Activated CD4-positive, alpha-beta T cell treated with anti-CD3 and anti-CD28 coated beads for 4 hours (primary cell): ENCODE data around the gene SPTAN1.
"Not testable (repeated sequence)": the region's sequence is repeated elsewhere in the genome, so short reads cannot be mapped to it uniquely, and the experiment has no call there.

Experiments
- DNase-seq, 2 donors: peaks; one replicate each; pipeline ENCODE4 v3.0.0-alpha.2; 2020

Gene SPTAN1

DNA sequence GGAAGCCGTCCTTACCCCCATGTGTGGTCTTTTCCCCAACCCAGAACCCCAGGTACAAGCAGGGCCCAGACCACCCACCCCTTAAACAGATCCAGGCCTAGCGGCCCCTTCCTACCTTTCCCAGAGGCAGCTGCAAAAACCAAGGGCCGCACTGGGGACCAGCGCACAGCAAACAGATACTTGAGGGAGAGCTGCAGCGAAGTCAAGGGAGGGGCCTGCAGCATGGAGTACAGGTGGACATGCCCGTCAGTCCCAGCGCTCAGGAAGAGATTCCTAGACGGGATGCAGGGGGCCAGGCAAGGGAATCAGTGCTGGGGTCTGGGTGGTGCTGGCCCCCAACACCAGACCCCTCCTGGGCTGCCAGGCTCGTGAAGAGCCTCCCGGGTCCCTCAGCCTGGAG lies 81.7 kb downstream of the SPTAN1 start:
- no peak for DNase-seq

DNA sequence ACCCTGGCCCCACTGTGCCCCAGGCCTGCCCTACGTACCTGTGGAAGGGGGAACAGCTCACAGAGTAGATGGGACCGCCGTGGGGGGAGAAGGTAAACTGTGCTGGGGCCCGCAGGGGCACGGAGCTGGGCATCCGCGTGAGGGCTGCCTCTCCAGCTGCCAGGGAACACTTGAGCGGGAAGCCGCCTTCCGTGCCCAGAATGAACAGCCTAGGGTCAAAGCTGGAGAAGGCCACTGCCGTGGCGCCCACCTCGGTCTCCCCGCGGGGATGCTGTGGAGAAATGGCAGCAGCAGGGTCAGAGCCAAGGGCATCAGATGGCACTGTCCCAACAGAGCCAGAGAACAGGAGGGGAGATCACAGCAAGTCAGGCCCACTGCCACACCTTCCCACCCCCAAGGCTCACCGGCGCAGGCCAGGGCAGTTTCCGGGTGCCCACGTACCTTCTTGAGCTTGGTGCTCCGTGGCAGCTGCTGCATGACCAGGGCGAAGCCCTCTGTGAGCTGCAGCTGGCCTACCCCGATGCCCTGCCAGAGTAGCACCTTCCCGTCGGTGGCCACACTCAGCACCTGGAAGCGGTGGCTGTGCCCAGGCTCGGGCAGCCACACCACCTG lies 82.4 kb downstream of the SPTAN1 start:
- no peak for DNase-seq

DNA sequence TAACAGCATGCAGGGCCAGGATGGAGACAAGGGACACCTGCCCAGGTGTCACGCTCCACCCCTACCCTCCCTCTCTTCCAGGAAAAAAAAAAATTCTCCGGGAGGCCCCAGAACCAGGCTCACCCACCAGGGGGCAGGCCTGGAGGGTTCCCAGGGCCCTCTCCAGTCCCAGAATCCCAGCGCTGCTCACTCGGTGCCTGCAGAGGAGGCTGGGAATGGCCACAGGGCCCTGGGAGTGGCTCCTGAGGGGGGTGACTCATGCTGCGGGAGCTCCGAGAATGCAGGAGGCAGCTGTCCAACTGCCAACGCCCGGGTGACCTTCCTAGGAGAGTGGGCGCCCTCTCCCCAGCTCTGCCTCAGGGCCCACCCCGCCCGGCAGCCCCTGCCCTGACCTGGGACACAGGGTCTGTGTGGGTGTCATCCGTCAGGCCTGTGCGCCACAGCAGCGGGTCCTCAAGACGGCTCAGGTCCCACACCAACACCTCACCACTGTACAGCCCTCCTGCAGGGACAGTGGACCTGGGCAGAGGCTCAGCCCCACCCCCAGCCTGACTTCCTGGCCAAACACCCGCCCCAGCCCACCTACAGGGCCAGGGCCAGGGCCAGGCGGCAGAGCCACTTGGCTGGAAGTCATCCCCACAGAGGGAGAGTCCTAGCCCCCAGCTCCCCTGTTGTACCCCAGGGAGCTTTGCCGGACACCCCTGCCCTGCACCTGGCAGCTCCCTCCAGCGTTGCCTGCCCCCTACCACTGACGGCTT lies 83.1 kb downstream of the SPTAN1 start:
- DNase-seq, result no peak

DNA sequence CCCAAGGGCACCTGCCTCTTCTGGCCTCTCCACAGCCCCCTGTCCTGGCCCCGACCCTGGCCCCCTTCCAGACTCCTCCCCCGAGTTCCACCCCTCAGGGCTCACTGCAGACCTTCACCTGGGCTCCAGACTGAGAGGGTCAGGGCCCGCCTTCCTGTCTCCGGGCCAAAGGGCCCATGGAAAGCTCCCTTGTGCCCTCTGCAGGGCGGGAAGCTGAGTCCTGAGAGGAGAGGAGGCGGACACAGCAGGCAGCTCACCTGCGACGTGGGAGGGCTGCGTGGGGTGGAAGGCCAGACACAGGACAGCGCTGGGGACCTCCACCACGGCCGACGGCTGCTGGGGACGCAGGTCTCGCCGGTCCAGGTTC lies 83.6 kb downstream of the SPTAN1 start:
- no peak for DNase-seq

DNA sequence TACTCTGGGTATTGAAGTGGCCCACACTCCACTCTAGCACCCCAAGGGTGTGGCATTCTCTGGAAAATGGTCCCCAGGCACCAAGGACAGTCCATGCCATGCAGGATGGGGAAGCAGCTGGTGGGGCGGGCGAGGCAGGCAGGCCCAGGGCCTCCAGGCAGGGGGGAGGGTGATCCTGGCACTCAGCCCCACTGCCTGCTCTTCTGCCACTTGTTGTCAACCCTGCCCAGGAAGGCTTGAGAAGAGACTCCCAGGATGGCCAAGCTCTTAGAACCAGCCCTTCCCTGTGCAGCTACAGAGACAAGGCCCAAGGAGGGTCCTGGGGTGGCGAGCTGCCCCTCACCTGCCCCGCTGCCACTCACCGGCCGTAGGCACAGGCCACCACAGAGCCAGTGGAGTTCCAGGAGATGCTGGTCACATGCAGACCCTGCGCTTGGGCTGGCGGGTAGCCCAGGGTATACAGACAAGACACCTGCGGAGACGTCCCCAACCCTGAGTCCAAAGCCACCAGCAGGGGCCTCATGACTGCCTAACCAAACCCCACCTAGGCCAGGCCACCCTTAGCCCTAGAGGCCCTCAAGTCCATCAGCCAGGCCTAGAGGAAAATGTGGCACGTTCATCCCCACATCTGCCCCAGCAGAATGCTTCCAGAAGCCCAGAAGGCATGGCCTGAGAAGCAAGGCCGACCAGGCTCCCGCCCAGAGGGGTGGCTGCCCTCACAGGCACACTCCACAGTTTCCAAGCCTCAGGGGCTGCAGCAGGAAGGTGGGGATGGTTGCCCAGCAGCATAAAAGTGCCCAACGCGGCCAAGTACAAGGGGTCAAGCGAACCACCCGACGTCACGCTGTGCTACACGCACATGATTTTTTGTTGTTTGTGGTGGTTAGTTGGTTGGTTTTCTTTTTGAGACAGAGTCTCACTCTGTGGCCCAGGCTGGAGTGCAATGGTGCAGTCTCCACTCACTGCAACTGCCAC lies 84.5 kb downstream of the SPTAN1 start:
- DNase-seq, result no peak

DNA sequence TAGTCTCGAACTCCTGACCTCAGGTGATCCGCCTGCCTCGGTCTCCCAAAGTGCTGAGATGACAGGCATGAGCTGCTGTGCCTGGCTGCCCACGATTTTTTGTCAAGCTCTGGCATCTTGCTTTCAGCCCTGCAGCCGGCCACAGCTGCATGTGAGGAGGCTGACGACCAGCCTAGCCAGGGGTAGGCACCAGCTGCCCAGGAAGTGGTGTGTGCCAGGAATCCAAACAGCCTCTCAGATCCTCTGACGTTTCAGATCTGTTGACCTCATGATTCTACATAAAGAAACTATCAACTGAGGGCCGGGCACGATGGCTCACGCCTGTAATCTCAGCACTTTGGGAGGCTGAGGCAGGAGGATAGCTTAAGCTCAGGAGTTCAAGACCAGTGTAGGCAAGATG lies 85.3 kb downstream of the SPTAN1 start:
- DNase-seq, result no peak

DNA sequence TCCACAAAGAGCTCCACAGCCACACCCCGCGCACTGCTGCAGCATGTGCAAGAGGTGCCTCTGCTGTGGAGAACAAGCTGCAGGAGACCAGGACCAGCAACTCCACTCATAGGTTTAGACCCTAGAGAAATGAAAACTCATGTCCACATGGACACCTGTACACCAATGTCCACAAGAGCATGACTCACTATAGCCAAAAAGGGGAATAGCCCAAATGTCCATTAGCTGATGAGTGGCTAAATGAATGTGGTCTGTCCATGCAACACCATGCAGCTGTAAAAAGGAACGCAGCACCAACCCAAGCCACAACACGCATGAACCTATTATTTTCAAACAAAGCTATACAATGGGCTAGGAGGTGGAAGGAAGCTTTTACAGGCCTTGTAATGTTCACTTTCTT lies 86.2 kb downstream of the SPTAN1 start:
- no peak for DNase-seq

DNA sequence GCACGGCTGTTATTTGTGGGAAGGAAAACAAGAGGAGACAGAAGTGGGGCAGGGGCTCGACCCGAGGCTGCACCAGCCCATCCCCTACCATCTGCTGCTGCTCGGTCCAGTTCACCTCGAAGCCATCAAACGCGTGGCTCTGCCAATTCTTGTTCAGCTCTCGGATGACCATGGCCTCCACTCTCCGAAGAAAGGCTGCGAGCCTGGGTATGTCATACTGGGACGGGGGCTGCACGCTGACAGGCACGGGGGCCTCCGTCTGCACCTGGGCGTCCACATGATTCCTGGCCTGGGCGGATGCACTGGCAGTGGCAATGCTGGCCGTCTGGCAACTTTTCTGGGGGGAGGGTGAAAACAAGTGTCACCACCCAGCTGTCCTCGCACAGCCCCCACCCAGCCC lies 88.2 kb downstream of the SPTAN1 start:
- no peak for DNase-seq

DNA sequence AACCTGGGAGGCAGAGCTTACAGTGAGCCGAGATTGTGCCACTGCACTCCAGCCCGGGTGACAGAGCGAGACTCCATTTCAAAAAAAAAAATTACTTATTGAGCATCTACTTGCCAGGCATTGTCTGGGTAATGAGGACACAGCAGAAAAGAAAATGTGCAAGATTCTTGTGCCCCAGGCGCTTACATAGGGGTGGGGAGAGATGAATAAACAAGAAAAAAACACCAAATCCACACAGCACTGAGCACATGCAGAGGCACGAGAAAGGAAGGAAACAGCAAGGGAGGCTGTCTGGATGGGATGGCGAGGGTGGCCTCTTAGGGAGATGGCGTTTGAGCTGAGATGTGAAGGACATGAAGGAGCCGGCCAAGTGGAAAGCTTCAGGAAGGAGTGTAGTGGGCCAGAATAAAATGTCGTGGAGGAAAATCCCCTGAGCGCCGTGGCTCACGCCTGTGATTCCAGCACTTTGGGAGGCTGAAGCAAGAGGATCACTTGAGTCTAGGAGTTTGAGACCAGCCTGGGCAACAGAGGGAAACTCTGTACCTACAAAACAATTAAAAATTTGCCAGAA lies 90.4 kb downstream of the SPTAN1 start:
- DNase-seq, result no peak

DNA sequence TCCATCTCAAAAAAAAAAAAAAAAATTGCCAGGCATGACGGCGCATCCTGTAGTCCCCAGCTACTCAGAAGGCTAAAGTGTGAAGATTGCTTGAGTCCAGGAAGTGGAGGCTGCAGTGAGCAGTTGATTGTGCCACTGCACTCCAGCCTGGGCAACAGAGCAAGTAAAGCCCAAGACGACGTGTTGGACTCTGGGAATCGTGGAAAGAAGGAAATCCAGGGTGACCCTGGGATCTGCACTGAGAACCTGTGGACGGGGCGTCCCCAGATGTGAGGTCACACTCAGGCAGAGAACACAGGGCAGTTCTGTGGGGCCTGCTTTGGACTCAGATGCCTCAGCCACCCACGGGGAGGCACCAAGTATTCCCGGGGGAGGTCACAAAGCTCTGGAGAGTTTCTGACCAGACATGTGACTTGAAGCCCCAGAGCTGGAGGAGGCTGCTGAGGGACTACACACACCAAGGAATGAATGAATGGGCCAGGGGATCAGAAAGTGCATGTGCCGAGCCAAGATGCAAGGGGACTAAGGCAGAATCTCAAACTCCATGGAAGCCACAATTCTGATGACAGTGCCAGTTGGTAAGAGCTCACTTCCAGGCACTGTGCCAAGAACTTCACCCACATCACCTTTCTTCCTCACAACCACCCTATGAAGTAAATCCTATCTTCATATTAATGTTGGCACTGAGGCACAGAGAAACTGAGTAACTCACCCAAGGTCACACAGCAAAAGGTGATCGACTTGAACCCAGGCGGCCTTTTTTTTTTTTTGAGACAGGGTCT lies 91.3 kb downstream of the SPTAN1 start:
- no peak for DNase-seq

DNA sequence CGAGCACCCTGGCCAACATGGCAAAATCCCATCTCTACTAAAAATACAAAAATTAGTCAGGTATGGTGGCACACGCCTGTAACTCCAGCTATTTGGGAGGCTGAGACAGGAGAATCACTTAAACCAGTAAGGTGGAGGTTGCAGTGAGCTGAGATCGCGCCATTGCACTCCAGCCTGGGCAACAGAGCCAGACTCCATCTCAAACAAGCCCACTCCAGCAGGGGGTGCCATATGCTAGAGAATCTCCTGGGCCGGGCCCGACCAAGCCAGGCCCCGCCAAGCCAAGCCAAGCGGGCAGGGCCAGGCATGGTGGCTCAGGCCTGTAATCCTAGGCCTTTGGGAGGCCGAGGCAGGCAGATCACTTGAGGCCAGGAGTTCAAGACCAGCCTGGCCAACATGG lies 95.8 kb downstream of the SPTAN1 start:
- DNase-seq, result peak; percentile 66 to 71

DNA sequence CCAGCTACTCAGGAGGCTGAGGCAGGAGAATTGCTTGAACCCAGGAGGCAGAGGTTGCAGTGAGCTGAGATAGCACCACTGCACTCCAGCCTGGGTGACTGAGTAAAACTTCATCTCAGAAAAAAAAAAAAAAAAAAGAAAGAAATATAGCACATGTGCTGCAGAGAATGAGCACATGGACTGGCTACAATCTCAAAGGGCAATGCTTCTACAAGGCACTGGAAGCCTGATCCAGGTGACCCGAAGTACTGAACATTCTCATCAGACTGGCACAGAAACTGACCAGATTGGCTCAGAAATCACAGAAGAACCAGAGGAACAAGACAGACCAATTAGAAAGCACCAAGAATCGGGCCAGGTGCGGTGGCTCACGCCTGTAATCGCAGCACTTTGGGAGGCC lies 99.4 kb downstream of the SPTAN1 start:
- DNase-seq, result no peak

DNA sequence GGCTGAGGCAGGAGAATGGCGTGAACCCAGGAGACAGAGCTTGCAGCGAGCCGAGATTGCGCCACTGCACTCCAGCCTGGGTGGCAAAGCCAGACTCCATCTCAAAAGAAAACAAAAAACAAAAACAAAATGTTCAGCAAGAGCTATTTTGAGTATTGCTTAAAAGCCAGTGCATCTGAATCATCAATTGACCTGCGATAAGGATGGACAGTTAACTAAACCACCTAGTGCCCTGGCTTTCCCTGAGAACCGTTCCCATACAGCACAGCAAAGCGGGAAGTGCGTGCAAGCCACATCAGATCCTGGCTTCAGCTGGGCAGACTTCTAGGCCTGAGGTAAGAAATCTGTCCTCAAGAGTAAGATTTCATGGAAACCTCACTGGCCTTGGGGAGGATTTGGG lies 101.5 kb downstream of the SPTAN1 start:
- no peak for DNase-seq

DNA sequence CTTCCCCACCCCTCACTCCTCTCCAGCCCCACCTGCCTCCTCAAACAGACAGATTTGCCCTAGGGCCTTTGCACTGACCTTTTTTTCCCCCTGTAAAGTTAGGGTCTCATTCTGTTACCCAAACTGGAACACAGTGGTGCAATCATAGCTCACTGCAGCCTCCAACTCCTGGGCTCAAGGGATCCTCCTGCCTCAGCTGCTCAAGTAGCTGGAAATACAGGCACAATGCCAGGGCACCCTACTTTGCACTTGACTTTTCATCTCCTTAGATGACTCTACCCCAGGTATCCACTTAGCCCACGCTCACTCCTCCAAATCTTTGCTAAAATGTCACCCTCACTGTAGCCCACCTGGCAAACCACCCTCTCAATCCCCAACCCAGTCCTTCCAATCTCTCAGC lies 102.1 kb downstream of the SPTAN1 start:
- DNase-seq, result no peak

DNA sequence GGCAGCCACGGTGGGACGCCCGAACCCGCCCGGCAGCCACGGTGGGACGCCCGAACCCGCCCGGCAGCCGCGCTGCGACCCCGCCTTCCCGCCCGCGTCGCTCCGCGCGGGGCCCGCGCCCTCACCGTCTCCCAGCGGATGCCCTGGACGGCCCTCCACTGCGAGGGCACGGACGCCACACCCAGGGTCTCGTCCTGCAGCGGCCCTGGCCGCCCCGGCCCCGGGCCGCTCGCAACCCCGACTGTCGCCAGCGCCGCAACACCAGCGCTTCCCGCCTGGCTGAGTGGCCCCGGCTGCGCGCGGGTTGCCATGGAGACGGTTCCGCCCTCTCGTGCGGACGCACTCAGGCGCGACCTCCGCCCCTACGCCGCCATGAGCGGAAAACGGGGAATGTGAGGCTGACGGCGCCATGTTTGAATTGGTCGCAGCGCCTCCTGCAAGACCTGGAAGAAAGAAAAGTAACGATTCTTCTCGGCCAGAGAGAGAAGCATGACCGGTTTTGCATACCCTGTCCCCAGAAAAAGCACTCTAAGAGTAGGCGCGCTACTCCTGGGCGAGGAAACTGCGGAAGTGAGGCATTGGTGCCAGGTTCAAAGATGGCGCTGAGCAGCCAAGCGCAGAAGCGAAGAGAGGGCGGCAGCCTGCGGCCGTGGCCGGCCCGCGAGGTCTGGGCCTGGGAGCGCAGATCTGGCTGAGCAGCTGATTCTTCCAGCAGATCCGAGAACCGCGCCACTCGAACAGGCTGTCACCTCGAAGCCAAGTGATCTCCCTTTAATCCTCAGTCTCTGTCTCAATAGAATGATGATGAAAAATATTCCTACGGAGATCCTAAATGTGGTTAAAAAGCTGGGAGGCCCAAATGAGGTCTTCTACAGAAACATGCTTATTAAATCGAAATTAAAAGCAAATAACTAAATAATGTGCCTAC lies 104.3 kb downstream of the SPTAN1 start, which contains the start of gene DYNC2I2:
Gene DYNC2I2 (minus strand): TSS at position 432 of the 928 bp plus-strand sequence. CDS start 121 bp downstream, at position 311.
- peak; percentile 96 to 97 for DNase-seq

DNA sequence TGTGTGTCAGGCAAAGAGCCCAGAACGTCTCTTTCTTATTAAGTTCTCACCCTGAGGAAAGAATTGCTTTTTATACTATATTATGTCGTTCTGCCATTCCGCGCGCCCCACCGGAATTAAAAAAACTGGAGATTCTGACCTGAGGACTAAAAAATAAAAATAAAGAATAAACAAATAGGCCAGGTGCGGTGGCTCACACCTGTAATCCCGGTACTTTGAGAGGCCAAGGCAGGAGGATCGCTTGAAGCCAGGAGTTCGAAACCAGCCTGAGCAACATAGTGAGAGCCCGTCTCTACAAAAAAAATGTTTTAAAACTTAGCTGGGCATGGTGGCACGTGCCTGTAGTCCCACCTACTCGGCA lies 104.9 kb downstream of the SPTAN1 start:
- no peak for DNase-seq

DNA sequence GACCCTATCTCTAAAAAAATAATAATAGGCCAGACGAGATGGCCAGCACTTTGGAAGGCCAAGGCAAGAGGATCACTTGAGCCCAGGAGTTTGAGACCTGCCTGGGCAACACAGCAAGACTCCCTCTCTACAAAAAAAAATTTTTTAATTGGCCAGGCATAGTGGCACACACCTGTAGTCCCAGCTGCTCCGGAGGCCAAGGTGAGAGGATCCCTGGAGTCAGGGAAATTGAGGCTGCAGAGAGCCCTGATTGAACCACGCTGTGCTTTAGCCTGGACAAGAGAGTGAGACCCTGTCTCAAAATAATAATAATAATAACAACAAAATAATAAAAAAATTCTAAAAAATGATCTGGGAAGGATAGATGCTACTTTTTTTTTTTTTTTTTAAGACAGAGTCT lies 105.4 kb downstream of the SPTAN1 start:
- DNase-seq, result no peak

DNA sequence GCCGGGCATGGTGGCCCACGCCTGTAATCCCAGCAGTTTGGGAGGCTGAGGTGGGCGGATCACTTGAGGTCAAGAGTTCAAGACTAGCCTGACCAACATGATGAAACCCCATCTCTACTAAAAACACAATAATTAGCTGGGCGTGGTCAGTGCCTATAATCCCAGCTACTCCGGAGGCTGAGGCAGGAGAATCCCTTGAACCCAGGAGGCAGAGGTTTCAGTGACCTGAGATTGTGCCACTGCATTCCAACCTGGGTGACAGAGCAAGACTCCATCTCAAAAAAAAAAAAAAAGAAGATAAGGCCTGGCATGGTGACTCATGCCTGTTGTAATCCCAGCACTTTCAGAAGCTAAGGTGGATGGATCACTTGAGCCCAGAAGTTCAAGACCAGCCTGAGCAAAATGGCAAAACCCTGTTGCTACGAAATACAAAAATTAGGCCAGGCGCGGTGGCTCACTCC lies 114.1 kb downstream of the SPTAN1 start:
- DNase-seq, result not testable (repeated sequence)

DNA sequence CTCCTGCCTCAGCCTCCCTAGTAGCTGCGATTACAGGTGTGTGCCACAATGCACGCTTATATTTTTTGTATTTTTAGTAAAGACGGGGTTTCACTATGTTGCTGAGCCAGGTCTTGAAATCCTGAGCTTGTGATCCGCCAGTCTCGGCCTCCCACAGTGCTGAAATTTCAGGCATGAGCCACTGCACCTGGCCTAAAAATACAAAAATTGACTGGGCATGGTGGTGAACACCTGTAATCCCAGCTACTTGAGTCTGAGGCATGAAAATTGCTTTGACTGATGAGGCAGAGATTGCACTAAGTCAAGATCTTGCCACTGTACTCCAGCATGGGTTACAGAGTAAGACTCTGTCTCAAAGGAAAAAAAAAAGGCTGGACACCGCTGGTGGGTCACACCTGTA lies 117.4 kb downstream of the SPTAN1 start:
- no peak for DNase-seq

DNA sequence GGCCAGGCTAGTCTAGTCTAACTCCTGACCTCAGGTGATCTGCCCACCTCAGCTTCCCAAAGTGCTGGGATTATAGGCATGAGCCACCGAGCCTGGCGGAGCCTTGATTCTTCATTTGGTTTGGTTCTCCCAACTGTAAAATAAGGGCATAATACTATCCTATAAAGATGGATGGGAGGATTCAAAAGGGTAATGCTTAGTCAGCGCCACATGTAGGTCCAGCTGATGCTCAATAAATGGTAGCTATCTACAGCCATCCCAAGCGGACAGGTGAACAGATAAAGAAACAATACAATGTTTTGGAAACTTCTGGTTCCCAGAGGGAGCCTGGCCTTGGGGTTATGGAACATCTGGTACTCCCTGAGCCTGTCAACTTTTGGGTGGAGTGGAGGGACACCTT lies 123.0 kb downstream of the SPTAN1 start:
- DNase-seq, result no peak

DNA sequence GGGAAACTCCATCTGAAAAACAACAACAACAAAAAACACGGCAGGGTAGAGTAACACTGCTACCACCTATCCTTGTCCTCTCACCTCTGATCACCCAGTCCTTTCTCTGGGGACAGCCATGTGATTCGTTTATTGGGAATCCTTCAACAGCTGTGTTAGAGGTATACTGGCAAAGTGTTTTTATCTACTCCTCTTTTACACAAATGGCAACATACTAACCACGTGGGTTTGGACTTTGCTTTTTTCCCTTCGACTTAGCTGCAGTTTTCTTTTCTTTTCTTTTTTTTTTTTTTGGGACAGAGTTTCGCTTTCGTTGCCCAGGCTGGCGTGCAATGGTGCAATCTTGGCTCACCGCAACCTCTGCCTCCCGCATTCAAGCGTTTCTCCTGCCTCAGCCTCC lies 125.4 kb downstream of the SPTAN1 start:
- DNase-seq, result no peak
